GM18909 (cell line): ENCODE data around the gene EVA1C.
"Not testable (repeated sequence)": the region's sequence is repeated elsewhere in the genome, so short reads cannot be mapped to it uniquely, and the experiment has no call there.

Experiments
- ATAC-seq: cut with Tn5 transposase; IDR thresholded peaks from one replicate; pipeline ENCODE4 v1.9.1; 2021; ENCODE audit warnings: mild to moderate bottlenecking; ENCODE audit not compliant: unreplicated experiment, poor library complexity

The EVA1C gene

GRCh38 chr21:32423320-32424190 is 11.0 kb downstream of the EVA1C start:
- no peak for ATAC-seq

GRCh38 chr21:32424191-32424535 is 11.7 kb downstream of the EVA1C start:
- no peak for ATAC-seq

GRCh38 chr21:32424674-32425073 is 12.2 kb downstream of the EVA1C start:
- ATAC-seq: no peak

- ATAC-seq: no peak
Observed at GRCh38 chr21:32425628-32426027, 13.1 kb downstream of the EVA1C start.

- ATAC-seq: no peak
Observed at GRCh38 chr21:32426066-32426465, 13.6 kb downstream of the EVA1C start.

- ATAC-seq: no peak
Observed at GRCh38 chr21:32426592-32427051, 14.1 kb downstream of the EVA1C start.

- no peak for ATAC-seq
Observed at GRCh38 chr21:32427958-32428623, 15.6 kb downstream of the EVA1C start.

GRCh38 chr21:32432982-32433660 is 20.6 kb downstream of the EVA1C start:
- ATAC-seq: not testable (repeated sequence)

- ATAC-seq: no peak
Observed at GRCh38 chr21:32437729-32438128, 25.2 kb downstream of the EVA1C start.

- no peak for ATAC-seq
Observed at GRCh38 chr21:32442566-32443318, 30.2 kb downstream of the EVA1C start.

GRCh38 chr21:32445101-32445500 is 32.6 kb downstream of the EVA1C start:
- ATAC-seq: no peak

- ATAC-seq: not testable (repeated sequence)
Observed at GRCh38 chr21:32446440-32446839, 33.9 kb downstream of the EVA1C start.

GRCh38 chr21:32447224-32447623 is 34.7 kb downstream of the EVA1C start:
- ATAC-seq: no peak

GRCh38 chr21:32448803-32449594 is 36.5 kb downstream of the EVA1C start:
- ATAC-seq: no peak

- not testable (repeated sequence) for ATAC-seq
Observed at GRCh38 chr21:32450881-32451701, 38.6 kb downstream of the EVA1C start.

GRCh38 chr21:32452191-32452590 is 39.7 kb downstream of the EVA1C start:
- ATAC-seq: not testable (repeated sequence)

GRCh38 chr21:32452641-32453040 is 40.1 kb downstream of the EVA1C start:
- no peak for ATAC-seq

GRCh38 chr21:32455548-32455947 is 43.0 kb downstream of the EVA1C start:
- no peak for ATAC-seq

GRCh38 chr21:32456497-32456918 is 44.0 kb downstream of the EVA1C start:
- no peak for ATAC-seq
